HG03378 (cell line): Measurements from ENCODE around the gene KATNA1.

Source experiments
- ATAC-seq: cut with Tn5 transposase; IDR thresholded peaks from one replicate; pipeline ENCODE4 v1.9.1; 2021; ENCODE audit warnings: mild to moderate bottlenecking, moderate library complexity; ENCODE audit not compliant: unreplicated experiment

KATNA1 gene

DNA sequence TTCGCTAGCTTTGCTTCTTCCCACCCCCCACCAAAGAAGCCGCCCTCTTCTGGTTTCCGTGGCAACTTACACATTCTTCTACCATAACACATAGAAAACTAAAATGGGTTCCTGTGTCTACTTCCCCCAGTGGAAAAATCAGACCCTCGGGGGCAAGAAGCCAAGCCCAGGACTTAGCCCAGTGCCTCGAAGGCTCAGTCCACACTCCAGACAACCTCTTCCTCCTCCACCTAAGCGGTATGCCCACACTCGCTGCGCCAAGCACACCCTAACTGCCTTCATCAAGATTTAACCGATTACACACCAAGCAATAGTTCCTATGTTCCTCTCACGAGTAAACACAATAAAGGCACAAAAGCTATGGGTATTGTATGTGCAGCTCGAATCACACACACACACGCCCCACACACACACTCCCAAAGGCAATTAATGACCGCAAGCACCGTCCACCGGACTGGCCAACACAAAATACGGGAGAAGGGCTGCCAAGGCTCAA, 103.2 kb downstream of the KATNA1 start:
- no peak for ATAC-seq
